K562 (cell line): ENCODE measurements around the gene ABCE1. TPM values are rescaled to one million over a fixed set of nuclear protein-coding genes. Genes with fewer than 3 reads are reported as not detected.

Experiments used
- AFF1 ChIP-seq, 2 experiments: fragments of 450-650 bp; IDR thresholded peaks; 2 replicates each; pipeline ENCODE4 v1.6.1; 2018; ENCODE audit warnings: mild to moderate bottlenecking in 2 of 2, low read depth in 1 of 2; ENCODE audit not compliant: partially characterized antibody in 2 of 2
- DIDO1 ChIP-seq: fragments of 450-650 bp; IDR thresholded peaks from 2 replicates; pipeline ENCODE4 v1.6.1; 2016; ENCODE audit warnings: low read depth, missing biosample characterization, missing genetic modification characterization
- FOSL1 ChIP-seq: fragments of 200-800 bp; sonication (Bioruptor generic); conservative IDR thresholded peaks from 2 replicates; pipeline ENCODE4 v1.6.1; 2016; ENCODE audit warnings: missing genetic modification characterization, missing compliant biosample characterization
- GTF2B ChIP-seq: IDR thresholded peaks from 2 replicates; pipeline ENCODE4 v1.6.1; 2011; ENCODE audit not compliant: insufficient read length; ENCODE audit errors: extremely low read depth
- HES1 ChIP-seq: fragments of 450-650 bp; IDR thresholded peaks from 2 replicates; pipeline ENCODE4 v1.6.1; 2016; ENCODE audit warnings: low read depth, mild to moderate bottlenecking, moderate library complexity
- KLF6 ChIP-seq: fragments of 250-450 bp; sonication (Bioruptor Pico); IDR thresholded peaks from 2 replicates; pipeline ENCODE4 v1.4.0; 2020; ENCODE audit warnings: mild to moderate bottlenecking, moderate library complexity, borderline replicate concordance
- MBD2 ChIP-seq: sonication (generic); IDR thresholded peaks from 2 replicates; pipeline ENCODE4 v1.6.1; 2016; ENCODE audit warnings: low read depth, borderline replicate concordance
- PATZ1 ChIP-seq: fragments of 250-450 bp; sonication (Bioruptor Pico); IDR thresholded peaks from 2 replicates; pipeline ENCODE4 v1.5.0; 2020; ENCODE audit warnings: mild to moderate bottlenecking, borderline replicate concordance
- PURB ChIP-seq: sonication (generic); formaldehyde crosslinking; IDR thresholded peaks from 2 replicates; pipeline ENCODE4 v1.9.0; 2021; ENCODE audit warnings: low read depth, mild to moderate bottlenecking, missing genetic modification reagents
- TRIM24 ChIP-seq, 2 experiments: fragments of 450-650 bp; IDR thresholded peaks; 2 replicates each; pipeline ENCODE4 v1.6.1; 2016
- USF1 ChIP-seq: sonication (generic); formaldehyde crosslinking; IDR thresholded peaks from 2 replicates; pipeline ENCODE4 v1.9.0; 2022; ENCODE audit warnings: mild to moderate bottlenecking, missing genetic modification reagents
- ZFP1 ChIP-seq: fragments of 450-650 bp; formaldehyde crosslinking; IDR thresholded peaks from 2 replicates; pipeline ENCODE4 v1.4.0; 2020; ENCODE audit warnings: mild to moderate bottlenecking, mixed read lengths
- ZNF24 ChIP-seq: fragments of 450-650 bp; IDR thresholded peaks from 2 replicates; pipeline ENCODE4 v1.6.1; 2016
- ZNF79 ChIP-seq: fragments of 250-450 bp; sonication (Bioruptor Pico); IDR thresholded peaks from 2 replicates; pipeline ENCODE4 v1.4.0; 2020; ENCODE audit warnings: low read depth, mild to moderate bottlenecking, moderate library complexity
- polyA plus RNA-seq, 8 experiments: library from polyadenylated mRNA; depleted of rRNA in 4 of 8; stranded (reverse) in 5 of 8; unstranded in 3 of 8; fragments of >200 nt; fragmentation: Nextera tagmentation in 2 of 8; fragmentation: Illumina TruSeq in 1 of 8; extraction: Ambion mirVana in 2 of 8; extraction: Trizol in 1 of 8; gene quantifications; 2 replicates each; pipeline versions ENCODE4 v1.2.1 to v1.2.3, GENCODE V29; 2011 to 2014; ENCODE audit warnings: inconsistent platforms in 1 of 8, missing spikeins in 1 of 8
- total RNA-seq, 7 experiments: library from RNA; depleted of rRNA in 6 of 7; stranded (reverse); fragments of >200 nt in 6 of 7; fragmentation: Illumina TruSeq in 2 of 7; extraction: Trizol in 2 of 7; gene quantifications; 2 replicates each; pipeline versions ENCODE4 v1.2.1 to v1.2.3, GENCODE V29; 2011 to 2021; ENCODE audit warnings: low replicate concordance in 1 of 7

Gene ABCE1
- total and polyA plus RNA-seq, 9 of the 15 experiments (the other 6 are each of a cell fraction or from before 2014, with no cell fraction given): 134 to 256 (median 169) TPM

- TF ChIP-seq ZFP1 (no peak), KLF6 (CRISPR knock-in tag) (no peak), DIDO1 (no peak), HES1 (no peak), ZNF24 (no peak), PURB (CRISPR knock-in tag) (no peak), TRIM24 (IDR thresholded peaks at IDR 0.05) (no peak), GTF2B (no peak), MBD2 (no peak), PATZ1 (no peak), FOSL1 (tag) (peak; percentile 77), AFF1 (IDR thresholded peaks at IDR 0.05; ENCODE audit: low read depth in 1 of 2, partially characterized antibody in 2 of 2) (no peak), USF1 (CRISPR knock-in tag) (no peak), ZNF79 (no peak)
Measured at GRCh38 chr4:145098675-145099037, 545 bp downstream of the ABCE1 start (continued).
